AG10803 (cell line): ENCODE data around the gene HSH2D.
A peak's percentile ranks its signal among the peaks of the same experiment; 100 is the strongest.
"Not testable (repeated sequence)": the region's sequence is repeated elsewhere in the genome, so short reads cannot be mapped to it uniquely, and the experiment has no call there.

Experiments used
- DNase-seq: peaks from one replicate; pipeline ENCODE4 v3.0.0; 2010; ENCODE audit warnings: low read depth
- H3K4me3 ChIP-seq: 2 replicates; pipeline ENCODE4 v1.5.1; 2011; ENCODE audit warnings: mild to moderate bottlenecking, low read length, control low read depth
- CTCF ChIP-seq: conservative IDR thresholded peaks from 2 replicates; pipeline ENCODE4 v1.5.1; 2011; ENCODE audit warnings: mild to moderate bottlenecking, low read length, control low read depth, inconsistent platforms

Gene HSH2D, protein sequence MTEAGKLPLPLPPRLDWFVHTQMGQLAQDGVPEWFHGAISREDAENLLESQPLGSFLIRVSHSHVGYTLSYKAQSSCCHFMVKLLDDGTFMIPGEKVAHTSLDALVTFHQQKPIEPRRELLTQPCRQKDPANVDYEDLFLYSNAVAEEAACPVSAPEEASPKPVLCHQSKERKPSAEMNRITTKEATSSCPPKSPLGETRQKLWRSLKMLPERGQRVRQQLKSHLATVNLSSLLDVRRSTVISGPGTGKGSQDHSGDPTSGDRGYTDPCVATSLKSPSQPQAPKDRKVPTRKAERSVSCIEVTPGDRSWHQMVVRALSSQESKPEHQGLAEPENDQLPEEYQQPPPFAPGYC

GRCh38 chr19:16143399-16144215 lies at the start of gene HSH2D:
HSH2D (plus strand) TSS chr19:16143685; CDS start chr19:16148751, 5,066 bp downstream.
- DNase-seq = no peak
- H3K4me3 ChIP-seq = no peak within 1 kb of the TSS
- TF ChIP-seq CTCF = no peak

DNA sequence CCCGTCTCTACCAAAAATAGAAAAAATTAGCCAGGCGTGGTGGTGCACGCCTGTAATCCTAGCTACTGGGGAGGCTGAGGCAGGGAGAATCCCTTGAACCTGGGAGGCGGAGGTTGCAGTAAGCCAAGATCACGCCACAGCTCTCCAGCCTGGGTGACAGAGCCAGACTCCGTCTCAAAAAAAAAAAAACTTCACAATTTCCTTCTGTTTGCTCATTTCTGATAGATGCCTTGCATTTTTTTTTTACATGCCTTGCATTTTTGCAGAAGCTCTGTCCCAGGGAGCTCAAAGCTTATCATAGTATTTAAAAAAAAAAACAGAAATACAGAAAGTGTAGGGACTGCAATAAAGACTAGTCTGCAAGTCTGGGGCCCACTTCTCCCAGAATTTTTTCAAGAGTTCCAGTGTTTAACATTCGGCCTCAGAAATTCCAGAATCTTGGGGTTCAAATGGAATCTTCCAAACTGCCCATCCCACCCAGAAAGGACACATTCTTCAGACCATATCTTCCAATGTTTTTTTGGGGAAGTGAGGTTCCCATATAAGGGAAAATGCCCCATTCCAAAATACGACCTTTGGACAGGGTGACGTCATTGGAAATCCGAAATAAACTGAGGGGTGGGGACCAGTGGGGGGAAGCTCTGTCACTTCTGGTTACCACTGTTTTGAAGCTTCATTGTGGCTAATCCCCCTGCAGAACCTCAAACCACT lies 49.0 kb upstream of the HSH2D start:
- TF ChIP-seq CTCF = no peak
- DNase-seq = peak; percentile 64
- no peak overlapping the region for H3K4me3 ChIP-seq

DNA sequence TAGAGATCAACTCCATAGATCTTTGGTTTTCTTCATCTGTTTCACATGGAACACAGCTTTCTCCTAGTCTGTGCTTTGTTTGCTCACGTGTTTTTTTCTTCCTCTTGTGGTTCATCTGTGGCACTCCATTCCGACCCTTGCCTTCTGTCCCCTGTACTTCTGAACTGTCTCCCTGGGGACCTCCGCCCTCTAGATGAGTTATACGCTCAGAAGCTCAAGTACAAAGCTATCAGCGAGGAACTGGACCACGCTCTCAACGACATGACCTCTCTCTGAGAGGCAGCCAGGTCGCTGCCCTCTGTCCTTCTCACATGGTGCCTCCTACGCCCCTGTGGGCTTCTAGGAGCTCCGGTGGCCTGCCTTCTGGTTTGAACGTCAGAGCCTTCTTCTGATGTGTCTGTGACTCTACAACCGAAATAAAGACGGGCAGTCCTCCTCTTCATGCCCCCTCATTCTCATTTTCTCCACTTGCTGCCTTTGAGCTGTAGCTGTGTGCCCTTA lies 48.4 kb upstream of the HSH2D start:
- no peak for DNase-seq
- no peak for TF ChIP-seq CTCF

GRCh38 chr19:16096280-16096855 lies 47.1 kb upstream of the HSH2D start:
- no peak for TF ChIP-seq CTCF
- no peak for DNase-seq
- H3K4me3 ChIP-seq = no peak overlapping the region

More for the DNA sequence above, 48.4 kb upstream of the HSH2D start:
- no peak overlapping the region for H3K4me3 ChIP-seq

GRCh38 chr19:16098416-16098768 lies 45.1 kb upstream of the HSH2D start:
- no peak for DNase-seq
- H3K4me3 ChIP-seq = no peak overlapping the region
- TF ChIP-seq CTCF = no peak

- no peak for TF ChIP-seq CTCF
- DNase-seq = no peak
- H3K4me3 ChIP-seq = no peak overlapping the region
Observed at GRCh38 chr19:16098821-16099220, 44.7 kb upstream of the HSH2D start.

- H3K4me3 ChIP-seq, DNase-seq: not testable (repeated sequence)
Observed at GRCh38 chr19:16099314-16099965, 44.0 kb upstream of the HSH2D start.
